GM12872 (cell line): ENCODE measurements around the gene GAMT.

Experiments used
- CTCF ChIP-seq: IDR thresholded peaks from 3 replicates; pipeline ENCODE4 v1.5.1; 2011; ENCODE audit warnings: low read depth, mild to moderate bottlenecking, low read length, moderate library complexity; ENCODE audit not compliant: insufficient read depth

GAMT gene

GRCh38 chr19:1429750-1430149 is 28.4 kb upstream of the GAMT start:
- TF ChIP-seq CTCF, result no peak

- no peak for TF ChIP-seq CTCF
Observed at GRCh38 chr19:1428738-1429391, 27.5 kb upstream of the GAMT start.

GRCh38 chr19:1427221-1427920 is 26.0 kb upstream of the GAMT start:
- no peak for TF ChIP-seq CTCF

- no peak for TF ChIP-seq CTCF
Observed at GRCh38 chr19:1426736-1427135, 25.4 kb upstream of the GAMT start.

- no peak for TF ChIP-seq CTCF
Observed at GRCh38 chr19:1425902-1426301, 24.6 kb upstream of the GAMT start.

GRCh38 chr19:1425102-1425837 is 23.9 kb upstream of the GAMT start:
- TF ChIP-seq CTCF, result no peak

GRCh38 chr19:1424192-1424955 is 23.0 kb upstream of the GAMT start:
- no peak for TF ChIP-seq CTCF
